ENCODE results near the gene TXNRD1.

Gene TXNRD1

DNA sequence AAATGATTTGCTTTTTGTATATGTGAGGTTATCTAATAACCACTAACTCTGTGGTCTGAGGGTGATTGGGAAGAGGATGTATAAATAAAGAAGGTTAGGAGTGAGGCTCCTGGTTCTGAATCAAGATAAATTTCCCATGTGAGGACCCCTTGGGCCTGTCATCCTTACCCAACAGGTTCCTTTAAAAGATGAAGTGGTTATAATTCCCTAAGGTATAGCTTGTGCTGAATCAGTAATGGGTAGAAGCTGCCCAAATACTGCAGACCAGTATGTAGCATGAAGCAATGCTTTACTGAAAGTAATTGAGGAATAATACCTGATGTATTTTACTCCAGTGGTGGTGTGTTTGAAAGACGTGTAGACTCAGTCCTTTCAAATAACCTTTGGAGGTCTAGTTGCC lies 96.6 kb downstream of the TXNRD1 start:
- FAIRE-seq: no peak
- no peak for DNase-seq (ENCODE audit: insufficient read length, low spot score)
- TF ChIP-seq, protein P1, sequence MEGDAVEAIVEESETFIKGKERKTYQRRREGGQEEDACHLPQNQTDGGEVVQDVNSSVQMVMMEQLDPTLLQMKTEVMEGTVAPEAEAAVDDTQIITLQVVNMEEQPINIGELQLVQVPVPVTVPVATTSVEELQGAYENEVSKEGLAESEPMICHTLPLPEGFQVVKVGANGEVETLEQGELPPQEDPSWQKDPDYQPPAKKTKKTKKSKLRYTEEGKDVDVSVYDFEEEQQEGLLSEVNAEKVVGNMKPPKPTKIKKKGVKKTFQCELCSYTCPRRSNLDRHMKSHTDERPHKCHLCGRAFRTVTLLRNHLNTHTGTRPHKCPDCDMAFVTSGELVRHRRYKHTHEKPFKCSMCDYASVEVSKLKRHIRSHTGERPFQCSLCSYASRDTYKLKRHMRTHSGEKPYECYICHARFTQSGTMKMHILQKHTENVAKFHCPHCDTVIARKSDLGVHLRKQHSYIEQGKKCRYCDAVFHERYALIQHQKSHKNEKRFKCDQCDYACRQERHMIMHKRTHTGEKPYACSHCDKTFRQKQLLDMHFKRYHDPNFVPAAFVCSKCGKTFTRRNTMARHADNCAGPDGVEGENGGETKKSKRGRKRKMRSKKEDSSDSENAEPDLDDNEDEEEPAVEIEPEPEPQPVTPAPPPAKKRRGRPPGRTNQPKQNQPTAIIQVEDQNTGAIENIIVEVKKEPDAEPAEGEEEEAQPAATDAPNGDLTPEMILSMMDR (IDR thresholded peaks at IDR 0.05; ENCODE audit: insufficient read depth, missing control alignments): no peak

DNA sequence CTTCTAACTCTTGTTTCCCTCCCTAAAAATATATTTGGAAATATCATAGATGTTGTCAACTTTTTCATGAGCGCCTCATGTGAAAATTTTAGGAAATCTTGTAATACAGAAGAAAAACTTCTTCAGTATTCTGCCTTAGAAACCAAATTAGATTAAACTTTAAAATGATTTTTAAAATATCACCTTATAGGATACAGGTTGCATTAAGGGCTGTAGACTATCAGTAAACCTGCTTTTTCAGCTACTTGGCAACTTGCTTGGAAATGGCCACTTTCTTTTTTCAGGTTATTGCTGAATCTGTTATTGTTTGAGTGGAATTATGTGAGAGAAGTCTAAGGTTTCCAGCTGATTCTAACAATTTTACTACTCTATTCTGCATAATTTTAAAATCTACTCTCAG lies 97.1 kb downstream of the TXNRD1 start:
- TF ChIP-seq, protein P1 (IDR thresholded peaks at IDR 0.05; ENCODE audit: insufficient read depth, missing control alignments): no peak
- FAIRE-seq: no peak
- DNase-seq (ENCODE audit: insufficient read length, low spot score): no peak

- FAIRE-seq: no peak
- DNase-seq (ENCODE audit: insufficient read length, low spot score): no peak
- TF ChIP-seq, protein P1 (IDR thresholded peaks at IDR 0.05; ENCODE audit: insufficient read depth, missing control alignments): no peak
Measured at GRCh38 chr12:104313568-104314241, 98.1 kb downstream of the TXNRD1 start.

DNA sequence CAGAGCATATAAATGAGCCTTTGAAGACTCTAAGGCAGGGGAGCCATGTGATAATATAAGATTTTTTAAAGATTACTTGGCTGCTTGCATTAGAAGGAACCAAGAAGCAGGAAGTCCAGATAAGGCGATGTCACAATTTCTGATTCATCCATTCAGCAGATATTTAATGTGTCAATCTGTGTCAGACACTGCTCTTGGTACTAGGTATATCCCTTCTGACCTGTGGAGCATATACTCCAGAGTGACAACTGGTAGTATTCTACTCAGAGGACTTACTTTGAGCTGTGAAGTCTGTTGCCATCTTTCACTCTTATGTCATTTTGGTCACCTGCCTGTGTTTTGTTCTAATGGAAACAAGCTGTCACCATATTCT lies 98.6 kb downstream of the TXNRD1 start:
- no peak for DNase-seq (ENCODE audit: insufficient read length, low spot score)
- FAIRE-seq: no peak
- TF ChIP-seq, protein P1 (IDR thresholded peaks at IDR 0.05; ENCODE audit: insufficient read depth, missing control alignments): no peak

GRCh38 chr12:104315326-104316224 lies 100.0 kb downstream of the TXNRD1 start:
- FAIRE-seq (no peak), DNase-seq (ENCODE audit: insufficient read length, low spot score) (no peak)
- TF ChIP-seq, protein P1 (IDR thresholded peaks at IDR 0.05; ENCODE audit: insufficient read depth, missing control alignments): no peak

DNA sequence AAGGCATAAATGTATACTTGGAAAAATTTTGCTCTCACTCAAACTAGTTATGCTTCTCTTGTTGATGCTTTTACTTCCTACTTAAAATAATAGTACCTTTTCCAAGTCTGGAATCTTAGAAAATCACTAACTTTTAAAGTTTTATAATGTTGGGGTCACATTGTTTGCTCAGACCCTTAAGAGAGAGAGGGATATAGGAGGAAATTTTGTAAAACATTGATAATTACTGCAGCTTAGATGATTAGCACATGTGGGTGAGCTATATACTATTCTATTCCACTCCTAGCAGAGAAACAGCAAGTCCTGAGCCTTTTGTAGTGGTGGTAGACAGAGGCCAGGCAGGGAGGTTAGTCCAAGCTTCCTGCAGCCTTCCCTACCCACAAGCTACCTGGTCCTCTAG lies 101.4 kb downstream of the TXNRD1 start:
- no peak for DNase-seq (ENCODE audit: insufficient read length, low spot score)
- TF ChIP-seq, protein P1 (IDR thresholded peaks at IDR 0.05; ENCODE audit: insufficient read depth, missing control alignments): no peak
- FAIRE-seq: no peak

All from D721Med (cell line).